Measurements from ENCODE around the gene UBE2QL1. TPM values are rescaled to one million over a fixed set of nuclear protein-coding genes. Genes with fewer than 3 reads are reported as not detected.

UBE2QL1 gene
- total and polyA plus RNA-seq, 2 donors from 2014 or later: 0.31 to 4.8 TPM

GRCh38 chr5:6407558-6408259, 41.0 kb upstream of the UBE2QL1 start:
- no peak for TF ChIP-seq CTCF (IDR thresholded peaks at IDR 0.05; ENCODE audit: borderline replicate concordance, extremely low read depth, insufficient read depth)
- FAIRE-seq: no peak
- intact Hi-C loops (cut with DNase I): no loop called here
- no peaks in the 10 kb centered on the region for H3K4me1 ChIP-seq (ENCODE audit: control insufficient read depth in 2 of 3, insufficient read depth in 2 of 3, low read depth in 1 of 3, low read length in 3 of 3)
- no peak for DNase-seq
- H3K36me3 ChIP-seq (ENCODE audit: control insufficient read depth in 2 of 3, insufficient read depth in 3 of 3, low read length in 3 of 3): no peaks in the 10 kb centered on the region
- no peaks in the 10 kb centered on the region for H3K27me3 ChIP-seq (ENCODE audit: control insufficient read depth, insufficient read depth, low read length)
- H3K4me3 ChIP-seq (ENCODE audit: low read length in 3 of 3): no peak overlapping the region
- no peak overlapping the region for H3K27ac ChIP-seq (ENCODE audit: low read depth in 2 of 2, low read length in 2 of 2)
- H3K9me3 ChIP-seq (ENCODE audit: control insufficient read depth in 2 of 3, insufficient read depth in 1 of 3, low read length in 3 of 3): no peaks in the 10 kb centered on the region
- H3K9ac ChIP-seq (ENCODE audit: low read length in 3 of 3): no peak overlapping the region

- no peak overlapping the region for H3K27ac ChIP-seq (ENCODE audit: low read depth in 2 of 2, low read length in 2 of 2)
- no peak for DNase-seq
- H3K36me3 ChIP-seq (ENCODE audit: control insufficient read depth in 2 of 3, insufficient read depth in 3 of 3, low read length in 3 of 3): no peaks in the 10 kb centered on the region
- FAIRE-seq: no peak
- intact Hi-C loops (cut with DNase I): no loop called here
- no peak for TF ChIP-seq CTCF (IDR thresholded peaks at IDR 0.05; ENCODE audit: borderline replicate concordance, extremely low read depth, insufficient read depth)
- no peak overlapping the region for H3K4me3 ChIP-seq (ENCODE audit: low read length in 3 of 3)
- no peak overlapping the region for H3K9ac ChIP-seq (ENCODE audit: low read length in 3 of 3)
- H3K4me1 ChIP-seq (ENCODE audit: control insufficient read depth in 2 of 3, insufficient read depth in 2 of 3, low read depth in 1 of 3, low read length in 3 of 3): no peaks in the 10 kb centered on the region
- no peaks in the 10 kb centered on the region for H3K9me3 ChIP-seq (ENCODE audit: control insufficient read depth in 2 of 3, insufficient read depth in 1 of 3, low read length in 3 of 3)
- H3K27me3 ChIP-seq (ENCODE audit: control insufficient read depth, insufficient read depth, low read length): no peaks in the 10 kb centered on the region
Measured at GRCh38 chr5:6408260-6408596, 40.4 kb upstream of the UBE2QL1 start.

GRCh38 chr5:6408627-6409446, 39.8 kb upstream of the UBE2QL1 start:
- no peak for FAIRE-seq
- no peak for DNase-seq
- intact Hi-C loops (cut with DNase I): no loop called here

More at GRCh38 chr5:6408627-6409446, 39.8 kb upstream of the UBE2QL1 start:
- H3K9ac ChIP-seq (ENCODE audit: low read length in 3 of 3): no peak overlapping the region
- no peak overlapping the region for H3K4me3 ChIP-seq (ENCODE audit: low read length in 3 of 3)
- no peaks in the 10 kb centered on the region for H3K36me3 ChIP-seq (ENCODE audit: control insufficient read depth in 2 of 3, insufficient read depth in 3 of 3, low read length in 3 of 3)
- no peaks in the 10 kb centered on the region for H3K9me3 ChIP-seq (ENCODE audit: control insufficient read depth in 2 of 3, insufficient read depth in 1 of 3, low read length in 3 of 3)
- no peak for TF ChIP-seq CTCF (IDR thresholded peaks at IDR 0.05; ENCODE audit: borderline replicate concordance, extremely low read depth, insufficient read depth)
- H3K27me3 ChIP-seq (ENCODE audit: control insufficient read depth, insufficient read depth, low read length): no peaks in the 10 kb centered on the region
- no peak overlapping the region for H3K27ac ChIP-seq (ENCODE audit: low read depth in 2 of 2, low read length in 2 of 2)
- H3K4me1 ChIP-seq (ENCODE audit: control insufficient read depth in 2 of 3, insufficient read depth in 2 of 3, low read depth in 1 of 3, low read length in 3 of 3): no peaks in the 10 kb centered on the region
